SKM-1 treated with dmso at 0.1 percent for 144 hours (cell line): ENCODE results near the gene SLC4A1.

ENCODE experiments used
- DNase-seq: peaks from one replicate; lab custom pipeline; 2025; ENCODE audit not compliant: unreplicated experiment; lab: John Stamatoyannopoulos, UW

Gene SLC4A1

DNA sequence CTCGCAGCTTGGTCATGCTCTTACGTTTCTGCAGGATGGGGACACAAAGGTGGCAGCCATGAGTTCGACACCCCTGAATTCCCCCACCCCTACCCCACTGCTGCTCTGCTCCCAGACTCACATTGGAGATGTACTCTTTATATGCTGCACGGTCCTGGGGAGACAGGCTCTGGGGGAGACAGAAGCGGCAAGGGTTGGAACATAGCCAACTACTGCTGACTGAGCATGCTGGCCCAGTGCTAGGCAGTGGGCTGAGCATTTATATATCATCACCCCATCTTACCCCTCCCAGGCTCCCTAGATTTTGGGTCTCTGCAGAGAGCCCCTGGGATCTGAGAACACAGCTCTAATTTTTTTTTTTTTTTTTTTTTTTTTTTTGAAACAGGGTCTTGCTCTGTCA, 60.2 kb downstream of the SLC4A1 start:
- no peak for DNase-seq

DNA sequence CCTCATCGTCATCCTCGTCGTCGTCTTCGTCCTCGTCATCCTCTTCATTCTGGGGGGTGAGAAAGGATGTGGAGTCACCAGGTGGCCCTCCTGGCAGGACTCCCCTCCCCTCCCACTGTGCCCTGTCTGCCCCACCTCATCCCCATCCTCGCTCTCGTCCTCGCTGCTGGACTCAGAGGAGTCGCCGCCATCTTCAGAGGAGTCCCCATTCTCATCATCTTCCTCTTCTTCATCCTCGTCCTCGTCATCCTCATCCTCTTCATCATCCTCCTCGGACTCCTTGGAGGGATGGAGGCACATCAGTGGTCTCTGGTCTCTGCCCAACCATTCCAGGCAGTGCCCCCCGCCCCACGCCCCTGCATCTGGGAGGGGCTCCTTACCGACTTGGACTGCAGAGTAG, 60.6 kb downstream of the SLC4A1 start:
- no peak for DNase-seq

DNA sequence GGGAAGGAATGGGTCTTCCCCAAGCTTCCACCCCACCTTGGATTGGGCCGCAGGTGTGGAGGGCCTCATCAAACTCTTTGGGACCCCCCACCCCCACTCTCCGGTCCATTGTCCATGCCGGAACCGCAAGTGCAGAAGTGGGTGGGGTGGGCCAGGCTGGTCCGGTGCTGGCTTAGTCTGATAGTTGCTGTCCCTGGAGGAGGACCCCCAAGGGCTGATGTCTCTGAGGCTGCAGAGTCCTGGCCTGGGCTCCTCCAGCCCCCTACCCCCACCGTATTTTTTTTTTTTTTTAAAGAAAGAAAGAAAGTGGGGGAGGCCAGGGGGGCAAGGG, 61.1 kb downstream of the SLC4A1 start:
- no peak for DNase-seq

DNA sequence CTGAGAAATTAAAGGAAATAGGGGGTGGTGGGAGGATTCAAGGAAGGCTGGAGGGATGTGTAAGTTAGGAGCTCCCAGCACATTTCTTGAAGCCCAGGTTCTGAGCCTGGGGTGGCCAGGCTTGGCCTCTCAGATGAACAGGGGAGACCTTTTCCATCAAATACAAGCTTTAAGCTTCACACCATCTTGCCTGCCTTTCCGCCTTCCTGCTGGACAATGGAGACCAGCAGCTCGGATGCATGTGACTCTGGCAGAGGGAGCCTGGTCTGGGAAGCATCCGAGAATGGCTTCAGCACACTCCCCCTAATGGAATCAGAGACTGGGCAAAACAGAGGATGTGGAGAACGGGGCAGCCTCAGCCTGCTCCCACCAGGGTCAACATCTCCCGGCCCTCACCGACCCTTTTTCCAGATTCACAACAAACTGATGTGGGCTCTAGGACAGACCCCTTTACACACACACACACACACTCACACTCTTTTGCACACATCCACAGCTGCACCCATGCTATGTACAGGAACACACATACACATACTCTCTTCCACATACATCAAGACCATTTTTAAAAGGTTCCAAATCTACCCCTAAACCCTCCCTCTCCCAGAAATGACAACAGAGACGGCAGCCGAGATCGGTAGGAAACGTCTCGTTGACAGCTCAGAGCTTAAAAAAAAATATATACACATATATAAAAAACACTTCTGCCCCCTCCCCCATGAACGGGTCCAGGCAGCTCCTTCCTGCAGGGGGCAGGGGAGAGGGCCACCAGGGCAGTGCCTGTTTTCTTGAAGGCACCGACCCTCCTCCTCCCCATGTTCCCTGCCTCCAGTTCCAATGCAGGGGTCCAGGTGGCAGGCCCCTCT, 61.7 kb downstream of the SLC4A1 start:
- DNase-seq = no peak

DNA sequence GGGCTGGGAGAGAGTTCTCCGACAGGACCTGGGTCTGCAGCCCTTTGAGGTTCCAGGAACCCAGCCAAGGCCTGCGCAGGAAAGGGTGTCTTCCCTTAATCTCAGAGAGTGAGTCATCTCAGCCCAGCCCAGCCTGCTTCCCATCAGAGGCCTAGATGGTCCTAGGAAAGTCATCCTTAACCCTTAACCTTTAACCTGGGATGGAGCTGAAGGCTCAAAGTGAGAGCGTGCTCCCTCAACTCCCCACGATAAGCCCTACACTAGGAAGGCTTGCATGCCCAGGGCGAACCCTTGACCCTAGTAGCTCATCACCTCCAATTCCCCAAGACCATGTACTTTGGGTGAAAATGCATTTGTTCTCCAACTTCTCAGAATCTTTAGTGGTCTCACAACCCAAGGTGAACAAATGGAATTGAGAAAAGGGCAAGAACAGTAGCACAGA, 63.5 kb downstream of the SLC4A1 start:
- no peak for DNase-seq

DNA sequence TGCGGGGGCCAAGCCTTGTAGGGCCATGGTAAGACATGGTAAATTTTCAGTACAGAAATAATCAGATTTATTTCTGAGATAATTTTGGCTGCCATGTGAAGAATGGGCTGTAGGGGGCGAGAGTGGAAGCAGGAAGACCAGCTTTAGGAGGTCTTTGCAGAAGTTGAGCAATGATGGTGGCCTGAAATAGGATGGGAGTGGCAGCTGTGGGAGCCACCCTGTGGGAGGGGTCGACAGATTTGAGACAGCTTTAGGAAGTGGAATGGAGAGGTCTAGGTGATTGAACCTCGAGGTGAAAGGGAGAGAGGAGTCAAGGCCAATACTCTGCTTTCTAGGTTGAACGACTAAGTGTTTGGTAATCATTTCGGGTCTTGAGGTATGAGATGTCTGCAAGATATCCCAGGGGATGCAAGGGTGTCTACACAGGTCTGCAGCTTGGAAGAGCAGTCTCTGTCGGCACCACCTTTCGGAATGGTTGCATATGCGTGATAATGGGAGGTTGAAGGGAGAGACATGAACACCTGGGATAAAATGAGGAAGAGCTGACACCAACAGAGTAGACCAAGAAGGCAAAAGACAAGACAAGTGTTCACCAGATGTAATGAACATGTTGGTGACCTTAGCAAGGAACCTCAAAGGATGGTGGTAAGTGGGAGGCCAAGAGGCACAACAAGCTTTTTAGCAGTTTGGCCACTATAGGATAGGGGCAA, 64.0 kb downstream of the SLC4A1 start:
- DNase-seq = peak; percentile 74

DNA sequence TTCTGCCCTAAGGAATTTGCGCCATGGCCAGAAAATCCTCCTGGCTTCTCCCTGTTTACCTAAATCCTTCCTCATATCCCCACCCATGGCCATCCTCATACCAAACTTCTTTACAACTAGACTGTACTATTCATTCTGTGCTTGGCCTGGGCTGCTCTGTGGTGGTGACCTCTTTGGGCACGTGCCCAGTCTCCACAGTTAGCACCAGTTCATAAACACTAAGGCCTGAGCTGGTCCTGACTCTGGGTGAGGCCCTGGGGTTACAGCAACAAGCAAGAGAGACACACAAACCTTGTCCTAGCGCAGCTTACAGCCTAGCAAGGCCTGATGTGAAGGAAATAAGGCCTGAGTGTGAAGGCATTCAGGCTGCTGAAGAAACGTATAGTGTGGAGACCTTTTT, 65.2 kb downstream of the SLC4A1 start:
- DNase-seq = no peak

DNA sequence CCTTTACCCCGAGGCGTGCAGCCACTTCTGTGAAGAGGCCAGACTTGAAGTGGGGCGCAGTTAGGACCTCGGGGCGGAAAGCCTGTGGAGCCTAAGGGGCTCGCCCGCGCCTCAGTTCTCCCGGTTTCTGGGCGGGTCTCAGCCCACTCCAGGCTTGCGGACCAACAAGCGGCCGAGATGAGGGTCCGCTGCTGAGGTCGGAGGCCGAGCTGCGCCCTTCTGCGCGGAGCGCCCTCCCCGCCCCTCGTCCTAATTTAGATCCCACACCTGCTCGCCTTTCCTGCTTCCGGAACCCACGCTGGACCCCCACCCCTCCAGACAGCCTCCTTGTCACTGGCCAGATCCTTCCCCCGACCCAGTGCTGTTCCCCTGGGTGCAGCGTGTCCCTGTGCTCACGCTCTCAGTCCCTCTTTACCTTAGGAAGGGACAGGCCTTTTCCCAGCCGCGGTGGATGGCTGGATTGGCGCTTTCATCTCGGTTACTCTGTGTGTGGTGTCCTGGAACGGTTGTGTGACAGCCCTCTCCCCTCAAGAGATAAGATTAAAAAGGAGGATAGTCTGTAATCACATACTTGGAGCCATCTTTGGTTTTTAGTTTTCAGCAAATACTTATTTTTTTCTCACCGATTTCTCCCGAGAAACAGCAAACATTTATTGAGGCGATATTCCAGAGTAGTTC, 67.3 kb downstream of the SLC4A1 start:
- no peak for DNase-seq

DNA sequence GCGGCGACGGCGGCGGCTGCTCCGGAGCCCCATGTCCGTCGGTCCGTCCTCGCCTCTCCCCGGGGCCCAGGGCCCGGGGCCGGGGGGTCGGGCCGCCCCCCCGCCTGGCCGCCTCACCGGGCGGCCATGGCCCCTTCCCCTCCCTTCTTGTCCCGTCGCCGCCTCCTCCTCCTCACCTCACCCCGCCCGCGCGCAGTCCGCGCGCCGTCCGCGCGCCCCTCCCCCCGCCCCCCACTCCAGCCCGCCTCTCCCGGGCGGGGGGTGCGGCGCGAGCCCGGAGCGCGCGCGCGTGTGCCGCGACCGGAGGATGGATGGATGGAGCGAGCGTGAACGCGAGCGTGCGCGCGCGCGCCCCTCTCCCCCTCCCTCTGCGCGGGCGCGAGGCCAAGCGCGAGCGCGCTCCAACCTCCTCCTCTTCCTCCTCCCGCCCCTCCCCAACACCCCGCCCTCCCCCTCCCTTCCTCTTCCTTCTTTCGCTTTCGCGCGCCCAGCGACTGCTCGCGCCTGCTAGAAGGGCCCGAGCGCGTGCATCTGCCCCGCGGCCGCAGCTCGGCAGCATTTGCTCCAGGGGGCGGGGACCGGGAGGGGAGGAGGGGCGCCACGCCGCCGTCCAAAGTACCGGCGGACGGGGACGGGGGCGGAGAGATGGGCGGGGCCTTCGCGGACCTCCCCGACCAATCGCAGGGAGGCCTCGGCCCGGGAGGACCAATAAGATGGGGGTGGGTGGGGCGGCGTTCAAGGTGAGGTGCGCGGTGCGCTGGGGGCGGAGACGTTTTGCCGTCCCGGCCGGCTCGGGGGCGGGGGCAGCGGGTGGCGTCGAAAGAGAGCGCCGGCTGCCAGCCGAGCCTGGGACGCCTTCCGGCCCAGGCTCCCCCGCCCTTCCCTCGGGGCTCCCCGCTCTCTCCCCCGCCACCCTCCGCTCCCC, 68.1 kb downstream of the SLC4A1 start, which contains the start of gene ATXN7L3:
TSS of gene ATXN7L3 (minus strand) at position 332 of the 925 bp plus-strand sequence. CDS start 1,814 bp downstream, outside the sequence.
- peak; percentile 95 for DNase-seq

DNA sequence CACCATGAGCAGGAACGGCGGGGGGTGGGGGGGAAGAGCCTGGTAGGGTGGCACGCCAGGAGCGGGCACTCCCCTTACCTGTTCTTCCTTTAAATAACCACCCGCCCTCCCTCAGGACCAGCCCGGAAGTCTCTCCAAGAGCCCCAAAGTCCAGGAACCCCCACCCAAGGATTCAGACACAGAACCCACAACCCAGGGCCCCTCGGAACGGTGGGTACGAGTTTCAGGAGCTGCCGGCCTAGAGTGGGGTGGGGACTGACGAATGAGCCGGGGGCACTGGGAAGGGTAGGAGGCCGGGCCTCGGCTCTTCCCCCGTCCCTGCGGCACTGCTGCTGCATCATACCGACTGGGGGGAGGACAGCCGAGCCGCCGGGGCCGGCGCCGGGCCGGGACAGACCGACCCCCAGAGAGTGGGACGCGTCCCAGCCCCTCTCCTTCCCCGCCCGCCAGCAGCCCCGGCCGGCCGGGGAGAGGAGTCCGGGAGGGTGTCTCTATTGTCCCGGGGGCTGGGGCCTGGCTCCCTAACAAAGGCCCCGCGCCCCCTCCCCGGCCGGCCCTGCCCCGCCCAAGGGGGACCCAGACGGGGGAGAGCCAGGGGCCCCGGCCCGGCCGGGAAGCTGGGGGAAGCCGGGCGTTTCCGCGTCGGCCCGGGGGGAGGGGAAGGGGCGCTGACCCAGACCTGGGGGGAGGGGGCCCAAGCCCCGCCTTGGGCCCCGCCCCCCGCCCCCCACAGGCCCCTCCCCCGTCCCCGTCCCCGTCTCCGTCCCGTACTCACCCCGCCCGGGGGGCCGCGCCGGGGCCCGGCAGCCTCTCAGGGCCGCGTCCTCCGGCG, 69.0 kb downstream of the SLC4A1 start:
- peak; percentile 33 for DNase-seq
